T-helper 1 cell treated with Interleukin-12 subunit alpha and Interleukin-12 subunit beta and Interleukin-4 antibody, amounts not matched to agents 30 μg/mL and 1 μg/mL, for 36 hours (primary cell): ENCODE data around the gene HIVEP3.
A peak's percentile ranks its signal among the peaks of the same experiment; 100 is the strongest.

Experiments used
- H3K27ac Mint-ChIP-seq: one replicate; pipeline ENCODE4 v1.8.0; 2021; ENCODE audit warnings: mild to moderate bottlenecking, mixed read lengths
- H3K27me3 Mint-ChIP-seq: one replicate; pipeline ENCODE4 v1.8.0; 2021; ENCODE audit warnings: low read depth, mixed read lengths
- H3K36me3 Mint-ChIP-seq: one replicate; pipeline ENCODE4 v1.8.0; 2021; ENCODE audit warnings: low read depth, mixed read lengths
- H3K4me1 Mint-ChIP-seq: one replicate; pipeline ENCODE4 v1.8.0; 2021; ENCODE audit warnings: low read depth, mixed read lengths
- H3K4me3 Mint-ChIP-seq: one replicate; pipeline ENCODE4 v1.8.0; 2021; ENCODE audit warnings: mild to moderate bottlenecking, moderate library complexity, mixed read lengths
- H3K9me3 Mint-ChIP-seq: one replicate; pipeline ENCODE4 v1.8.0; 2021; ENCODE audit warnings: mixed read lengths

Gene HIVEP3

DNA sequence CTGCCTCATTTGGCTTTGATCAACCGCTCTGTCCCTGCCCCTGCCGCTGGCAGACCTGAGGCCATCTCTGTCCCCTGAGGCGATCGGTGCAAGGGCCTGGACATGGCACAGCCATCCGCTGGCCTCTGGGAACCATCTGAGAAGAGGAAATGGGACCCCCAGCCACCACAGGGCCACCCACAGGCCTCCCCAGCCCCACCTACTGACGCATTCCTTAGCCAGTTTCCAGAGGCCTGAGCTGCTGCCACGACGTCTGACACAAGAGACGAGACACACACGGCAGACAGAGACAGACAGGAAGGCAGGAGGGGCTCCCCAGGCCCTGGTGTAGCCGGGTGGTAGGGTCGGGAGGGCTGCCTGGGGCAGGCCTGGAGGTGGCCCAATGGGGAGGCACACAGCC, 397.0 kb downstream of the HIVEP3 start:
- Mint-ChIP-seq H3K4me3 (no peak overlapping the region), H3K27ac (no peak overlapping the region), H3K27me3 (no peaks in the 10 kb centered on the region), H3K4me1 (peaks cover under 1% of the 10 kb centered on the region), H3K9me3 (no peaks in the 10 kb centered on the region), H3K36me3 (peaks cover 29% of the 10 kb centered on the region)

DNA sequence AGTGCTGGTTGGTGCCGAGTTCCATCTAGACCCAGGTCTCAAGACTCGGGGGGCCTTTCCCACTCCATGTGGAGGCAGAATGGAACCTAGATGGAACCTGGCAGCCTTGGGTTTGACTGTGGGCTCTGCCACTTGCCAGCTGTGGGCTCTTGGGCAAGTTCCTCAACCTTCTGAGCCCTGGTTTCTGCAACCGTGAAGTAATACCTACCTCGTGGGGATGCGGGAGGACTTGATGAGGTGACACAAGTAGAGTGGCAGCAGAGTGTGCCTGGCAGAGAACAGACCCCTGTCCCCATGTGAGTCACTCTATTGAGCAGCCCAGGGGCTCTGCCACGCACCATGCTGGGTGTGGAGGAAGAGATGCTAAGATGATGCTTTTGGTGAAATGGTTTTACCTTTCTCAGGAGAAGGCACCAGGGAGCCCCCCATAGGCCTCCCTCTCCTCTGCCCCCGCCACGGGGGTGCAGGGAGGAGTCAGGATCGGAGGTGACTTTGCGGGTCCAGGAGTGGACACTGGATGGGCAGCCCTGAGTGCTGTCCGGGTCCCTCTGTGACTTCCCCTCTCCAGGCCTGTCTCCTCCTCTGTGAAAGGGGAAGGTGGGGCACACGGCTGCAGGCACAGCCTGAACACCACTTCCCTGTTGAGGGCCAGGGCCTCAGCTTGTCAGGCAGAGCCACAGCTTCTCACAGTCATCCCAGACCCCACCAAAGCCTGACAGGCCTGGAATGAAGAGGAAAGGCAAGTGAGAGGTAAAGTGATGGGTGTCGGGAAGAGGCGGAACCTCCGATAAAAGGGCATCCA, 397.6 kb downstream of the HIVEP3 start:
- Mint-ChIP-seq H3K4me1 (peaks cover 2% of the 10 kb centered on the region), H3K9me3 (no peaks in the 10 kb centered on the region), H3K36me3 (peaks cover 29% of the 10 kb centered on the region), H3K4me3 (no peak overlapping the region), H3K27me3 (no peaks in the 10 kb centered on the region), H3K27ac (no peak overlapping the region)

DNA sequence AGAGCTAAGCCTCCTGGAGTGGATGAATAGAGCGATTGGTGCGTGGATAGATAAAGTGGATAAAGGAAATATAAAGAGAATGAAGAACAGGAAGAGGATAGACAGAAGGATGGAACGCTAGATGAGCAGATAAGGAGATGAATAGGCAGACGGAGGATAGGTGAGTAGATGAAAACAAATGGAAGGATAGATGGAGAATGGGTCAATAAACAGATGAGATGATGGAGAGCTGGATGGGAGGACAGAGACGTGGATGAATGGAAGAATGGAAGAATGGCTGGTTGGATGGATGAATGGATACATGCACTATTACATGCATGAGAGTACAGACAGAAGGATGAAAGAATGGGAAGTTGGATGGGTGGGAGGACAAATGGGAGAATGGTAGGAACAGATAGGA, 399.1 kb downstream of the HIVEP3 start:
- Mint-ChIP-seq H3K4me3 (no peak overlapping the region), H3K9me3 (no peaks in the 10 kb centered on the region), H3K4me1 (peaks cover 2% of the 10 kb centered on the region), H3K27me3 (no peaks in the 10 kb centered on the region), H3K27ac (no peak overlapping the region), H3K36me3 (peaks cover 29% of the 10 kb centered on the region)

DNA sequence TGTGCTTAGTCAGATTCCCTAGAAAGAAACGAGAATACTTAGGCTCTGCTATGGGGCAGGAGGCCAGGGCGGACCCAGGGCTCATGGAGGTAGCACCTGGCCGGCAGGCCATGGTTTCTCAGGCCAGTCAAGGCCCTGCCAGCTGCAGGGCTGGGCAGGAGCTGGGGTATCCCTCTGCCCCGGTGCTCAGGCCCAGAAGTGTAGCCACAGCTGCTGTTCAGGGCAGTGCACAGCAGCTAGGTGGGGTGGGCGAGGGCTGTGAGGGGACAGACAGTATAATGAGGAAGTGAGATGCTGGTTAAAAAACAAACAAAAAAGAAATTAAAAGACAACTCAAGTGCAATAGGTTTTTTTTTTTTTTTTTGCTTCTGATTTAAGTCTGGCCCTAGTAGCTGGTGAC, 400.3 kb downstream of the HIVEP3 start:
- Mint-ChIP-seq H3K36me3 (peaks cover 27% of the 10 kb centered on the region), H3K27me3 (no peaks in the 10 kb centered on the region), H3K27ac (no peak overlapping the region), H3K4me3 (no peak overlapping the region), H3K4me1 (peaks cover 2% of the 10 kb centered on the region), H3K9me3 (no peaks in the 10 kb centered on the region)

DNA sequence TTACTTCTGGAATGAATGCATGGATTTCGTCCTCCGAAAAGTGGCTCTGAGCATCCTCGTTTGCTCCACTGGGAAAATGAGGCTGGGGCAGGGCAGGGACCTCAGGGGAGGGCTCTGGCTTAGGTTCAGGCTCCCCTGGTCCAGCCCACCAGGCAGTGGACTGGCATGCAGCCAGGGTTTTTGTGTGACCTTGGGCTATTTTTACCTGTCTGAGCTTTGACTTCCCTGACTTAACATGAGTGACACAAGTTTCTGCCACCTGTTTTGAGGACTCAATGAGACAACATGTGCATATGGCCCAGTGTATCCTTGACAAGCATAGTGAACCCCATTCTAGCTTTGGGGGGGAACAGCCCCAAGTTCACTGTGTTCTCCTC, 401.7 kb downstream of the HIVEP3 start:
- Mint-ChIP-seq H3K4me1 (peaks cover 2% of the 10 kb centered on the region), H3K36me3 (peaks cover 21% of the 10 kb centered on the region), H3K27ac (no peak overlapping the region), H3K9me3 (no peaks in the 10 kb centered on the region), H3K27me3 (no peaks in the 10 kb centered on the region), H3K4me3 (no peak overlapping the region)

DNA sequence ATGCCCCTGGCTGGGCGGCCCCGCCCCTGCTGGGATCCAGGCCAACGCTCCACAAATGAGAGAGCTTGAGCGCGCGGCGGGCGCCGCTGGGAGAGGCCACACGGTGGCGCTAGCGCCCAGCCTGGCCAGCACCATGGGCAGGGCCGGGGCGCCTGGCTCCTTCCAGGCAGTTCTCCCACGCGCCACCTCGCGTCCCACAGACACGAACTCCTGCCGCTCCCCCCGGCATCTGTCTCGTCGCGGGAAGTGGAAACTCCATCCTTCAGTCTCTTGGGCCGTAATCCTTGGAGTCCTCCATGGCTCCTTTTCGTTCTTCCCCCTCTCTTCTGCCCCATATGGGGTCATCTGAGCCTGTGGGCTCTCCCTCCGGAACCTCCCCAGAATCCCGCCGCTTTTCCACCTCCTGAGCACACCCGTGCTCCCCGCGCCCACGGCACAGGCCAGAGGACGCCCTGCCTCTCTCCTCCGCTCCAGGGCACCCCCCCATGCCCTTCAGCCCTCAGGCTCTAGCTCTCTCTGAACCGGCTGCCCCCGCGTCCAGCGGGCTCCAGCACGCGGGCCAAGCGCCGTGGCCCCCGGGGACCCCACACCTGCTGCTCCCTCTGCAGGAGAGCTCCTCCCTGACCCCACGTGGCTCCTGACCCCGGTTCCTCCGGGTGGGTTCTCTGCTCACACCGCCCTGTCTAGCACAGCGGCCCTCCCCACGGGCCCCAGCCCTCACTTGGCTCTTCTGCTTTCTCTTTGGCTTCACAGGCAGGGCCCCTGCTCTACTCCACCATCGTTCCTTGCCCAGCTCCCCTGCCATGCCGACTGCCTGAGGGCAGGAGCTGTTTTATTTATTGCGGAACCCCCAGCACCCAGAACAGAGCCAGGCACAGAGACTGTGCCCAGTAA, 402.3 kb downstream of the HIVEP3 start:
- Mint-ChIP-seq H3K27ac (peak overlapping the region; percentile 26), H3K4me1 (peaks cover 2% of the 10 kb centered on the region)

DNA sequence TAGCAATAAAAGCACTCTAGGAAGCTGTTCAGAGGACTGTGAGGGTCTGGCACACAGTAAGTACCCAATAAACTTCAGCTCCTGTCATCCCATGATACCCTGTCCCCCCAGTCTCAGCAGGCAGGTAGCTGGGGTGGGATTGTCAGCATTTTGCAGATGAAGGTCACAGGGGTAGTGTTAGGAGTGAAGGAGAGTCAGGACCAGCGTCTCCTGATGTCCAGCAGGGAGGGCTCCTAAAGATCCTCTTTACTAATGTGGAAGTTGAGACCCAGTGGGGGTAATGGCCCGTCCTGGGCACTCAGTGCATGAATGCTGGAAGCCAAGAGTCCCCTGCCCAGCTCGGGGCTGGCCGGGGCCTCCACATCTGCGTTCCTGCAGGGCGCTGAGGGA, 402.9 kb downstream of the HIVEP3 start:
- Mint-ChIP-seq H3K9me3 (no peaks in the 10 kb centered on the region), H3K4me3 (no peak overlapping the region), H3K27me3 (no peaks in the 10 kb centered on the region), H3K36me3 (peaks cover 25% of the 10 kb centered on the region), H3K27ac (no peak overlapping the region), H3K4me1 (peaks cover 2% of the 10 kb centered on the region)

More for the DNA sequence above, 402.3 kb downstream of the HIVEP3 start:
- Mint-ChIP-seq H3K9me3 (no peaks in the 10 kb centered on the region), H3K36me3 (peaks cover 25% of the 10 kb centered on the region), H3K27me3 (no peaks in the 10 kb centered on the region), H3K4me3 (no peak overlapping the region)

DNA sequence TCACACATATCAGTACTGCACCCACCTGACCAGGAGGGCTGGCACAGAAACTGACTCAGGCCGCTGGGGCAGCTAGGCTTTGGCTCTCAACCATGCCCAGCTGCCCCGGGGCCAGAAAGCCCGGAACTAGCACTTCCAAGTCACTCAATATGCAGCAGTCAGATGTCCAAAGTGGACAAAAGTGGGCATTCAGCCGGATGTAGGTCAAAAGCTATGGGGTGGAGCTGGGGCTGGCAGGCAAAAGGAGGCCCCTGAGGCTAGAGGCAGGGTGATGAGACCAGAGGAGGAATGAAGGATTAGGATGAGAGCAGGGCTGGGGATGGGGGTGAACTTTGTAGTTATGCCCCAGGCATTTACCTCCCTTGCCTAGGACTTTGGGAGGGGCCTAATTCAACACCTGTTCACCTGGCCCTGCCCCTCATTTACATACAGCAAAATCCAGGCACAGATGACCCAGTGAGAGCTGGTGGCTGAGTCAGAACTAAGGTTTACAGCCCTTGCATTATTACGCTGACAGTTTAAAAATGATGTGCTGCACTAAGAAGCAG, 403.5 kb downstream of the HIVEP3 start:
- Mint-ChIP-seq H3K4me3 (no peak overlapping the region), H3K27ac (no peak overlapping the region), H3K27me3 (no peaks in the 10 kb centered on the region), H3K9me3 (no peaks in the 10 kb centered on the region), H3K4me1 (peaks cover 2% of the 10 kb centered on the region), H3K36me3 (peaks cover 25% of the 10 kb centered on the region)

DNA sequence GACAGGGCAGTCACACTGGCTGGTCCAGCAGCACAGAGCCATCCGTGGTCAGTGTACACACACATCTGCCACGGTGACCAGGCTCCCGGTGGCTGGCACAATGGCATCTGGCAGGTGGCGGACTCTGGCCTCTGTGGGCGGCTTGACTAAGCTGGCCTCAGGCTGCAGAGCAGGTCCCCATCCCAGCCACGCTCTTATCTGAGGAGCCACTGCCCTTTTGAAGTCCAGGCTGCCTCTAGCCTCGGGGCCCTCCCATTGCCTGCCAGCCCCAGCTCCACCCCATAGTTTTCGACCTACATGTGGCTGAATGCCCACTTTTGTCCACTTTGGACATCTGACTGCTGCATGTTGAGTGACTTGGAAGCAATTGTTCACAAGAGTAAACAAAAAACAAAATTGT, 404.3 kb downstream of the HIVEP3 start:
- peaks cover 2% of the 10 kb centered on the region for H3K4me1 Mint-ChIP-seq
- no peak overlapping the region for H3K27ac Mint-ChIP-seq
- H3K27me3 Mint-ChIP-seq = no peaks in the 10 kb centered on the region
- no peaks in the 10 kb centered on the region for H3K9me3 Mint-ChIP-seq
- H3K36me3 Mint-ChIP-seq = peaks cover 24% of the 10 kb centered on the region
- H3K4me3 Mint-ChIP-seq = no peak overlapping the region

DNA sequence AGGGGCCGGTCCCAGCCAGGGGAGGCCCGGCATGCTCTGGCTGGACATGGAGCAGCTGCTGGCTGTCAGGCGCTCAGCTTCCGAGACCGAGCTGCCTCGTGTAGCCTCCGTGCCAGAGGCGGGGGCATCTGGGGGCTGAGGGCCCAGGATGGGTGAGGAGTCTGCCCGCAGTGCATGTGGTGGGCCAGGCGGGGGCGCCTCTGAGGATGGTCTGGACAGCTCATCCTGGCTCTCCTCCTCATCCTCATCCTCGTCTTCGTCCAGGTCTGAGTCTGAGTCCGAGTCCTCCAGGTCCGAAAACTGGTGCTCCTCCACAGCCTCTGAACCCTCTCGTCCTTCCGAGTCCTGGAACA, 405.4 kb downstream of the HIVEP3 start:
- Mint-ChIP-seq H3K27ac (no peak overlapping the region), H3K4me1 (peaks cover 2% of the 10 kb centered on the region), H3K4me3 (no peak overlapping the region), H3K36me3 (peaks cover 26% of the 10 kb centered on the region), H3K9me3 (no peaks in the 10 kb centered on the region), H3K27me3 (no peaks in the 10 kb centered on the region)

DNA sequence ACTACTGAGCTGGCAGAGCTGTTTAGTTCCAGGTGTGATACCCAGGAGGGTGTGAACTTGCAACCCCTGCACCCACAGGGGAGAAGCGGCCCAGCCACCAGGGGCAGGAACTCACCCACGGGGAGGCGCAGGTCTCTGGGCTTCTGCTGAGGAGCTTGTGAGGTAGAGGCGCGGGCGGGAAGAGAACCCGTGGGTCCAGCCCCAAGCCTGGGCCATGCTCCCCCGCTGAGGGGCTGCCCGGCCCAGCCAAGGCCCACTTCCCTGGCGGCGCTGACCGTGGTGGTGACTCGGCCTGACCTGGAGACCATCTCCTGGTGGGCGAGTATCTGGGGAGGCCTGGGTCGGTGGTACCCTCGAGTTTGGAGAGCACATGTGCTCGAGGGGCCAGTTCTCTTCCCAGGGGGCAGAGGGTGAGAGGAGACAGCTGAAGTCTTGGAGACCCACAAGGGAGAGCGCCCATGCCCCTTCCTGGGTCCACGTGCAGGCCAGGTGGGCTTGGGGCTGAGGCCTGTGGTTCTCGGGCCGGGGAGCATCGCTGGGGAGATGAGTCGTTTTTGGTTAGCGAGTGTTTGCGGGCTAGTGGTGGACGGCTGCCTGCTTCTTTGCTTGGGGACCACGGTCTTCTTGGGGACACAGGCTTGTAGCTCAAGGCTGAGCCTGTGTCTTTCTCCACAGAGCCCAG, 405.9 kb downstream of the HIVEP3 start:
- Mint-ChIP-seq H3K27ac (no peak overlapping the region), H3K36me3 (peaks cover 22% of the 10 kb centered on the region), H3K4me1 (peaks cover 2% of the 10 kb centered on the region)

DNA sequence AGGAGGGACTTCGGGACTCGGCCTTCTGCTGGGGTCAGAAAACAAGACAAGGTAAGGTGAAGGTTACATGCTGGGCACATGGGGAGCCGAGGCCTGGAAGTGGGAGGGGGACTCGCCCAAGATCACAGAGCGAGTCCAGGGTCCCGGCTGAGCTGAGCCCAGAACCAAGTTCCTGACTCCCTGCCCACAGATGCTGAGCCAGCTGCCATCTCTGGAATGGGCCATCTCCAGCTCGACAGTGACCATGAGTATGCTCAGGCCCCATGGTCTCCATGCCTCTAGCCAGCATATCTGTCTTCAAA, 407.5 kb downstream of the HIVEP3 start:
- Mint-ChIP-seq H3K27me3 (no peaks in the 10 kb centered on the region), H3K36me3 (peaks cover 18% of the 10 kb centered on the region), H3K27ac (no peak overlapping the region), H3K4me3 (no peak overlapping the region), H3K4me1 (no peaks in the 10 kb centered on the region), H3K9me3 (no peaks in the 10 kb centered on the region)

More for the DNA sequence above, 405.9 kb downstream of the HIVEP3 start:
- Mint-ChIP-seq H3K4me3 (no peak overlapping the region), H3K27me3 (no peaks in the 10 kb centered on the region), H3K9me3 (no peaks in the 10 kb centered on the region)

DNA sequence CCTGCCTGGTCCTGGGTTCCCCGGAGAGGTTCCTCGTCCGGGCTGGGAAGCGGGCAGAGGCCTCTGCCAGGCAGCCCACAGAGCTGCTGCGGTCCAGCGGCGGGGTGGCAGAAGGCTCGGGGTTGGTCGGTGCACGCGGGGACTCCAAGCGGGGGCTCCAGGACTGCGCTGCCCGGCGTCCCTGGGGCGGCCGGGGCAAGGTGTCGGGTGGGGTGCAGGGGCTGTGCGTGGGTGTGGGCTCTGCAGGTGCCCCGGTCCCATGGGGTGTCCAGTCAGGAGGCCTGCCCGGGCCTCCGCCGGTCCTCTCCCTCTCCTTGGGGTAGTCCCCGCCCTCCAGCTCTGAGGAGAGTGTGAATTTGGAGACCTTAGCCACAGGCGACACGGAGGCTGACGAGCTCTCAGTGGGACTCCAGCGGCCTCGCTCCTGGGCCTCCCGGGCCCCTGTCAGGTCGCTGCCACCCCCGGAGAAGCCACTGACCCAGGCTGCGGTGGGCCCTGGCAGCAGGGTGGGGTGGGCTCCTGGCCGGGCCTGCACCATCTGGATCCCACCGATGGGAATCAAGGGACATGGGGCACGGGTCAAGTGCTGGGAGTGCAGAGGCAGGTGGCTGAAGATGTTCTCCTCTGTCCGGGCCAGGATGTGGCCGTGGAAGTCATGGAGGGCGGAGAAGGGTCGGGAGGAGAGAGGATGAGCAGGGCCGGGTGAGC, 408.0 kb downstream of the HIVEP3 start:
- Mint-ChIP-seq H3K4me1 (no peaks in the 10 kb centered on the region), H3K9me3 (no peaks in the 10 kb centered on the region), H3K36me3 (peaks cover 18% of the 10 kb centered on the region), H3K4me3 (no peak overlapping the region), H3K27me3 (no peaks in the 10 kb centered on the region), H3K27ac (no peak overlapping the region)

DNA sequence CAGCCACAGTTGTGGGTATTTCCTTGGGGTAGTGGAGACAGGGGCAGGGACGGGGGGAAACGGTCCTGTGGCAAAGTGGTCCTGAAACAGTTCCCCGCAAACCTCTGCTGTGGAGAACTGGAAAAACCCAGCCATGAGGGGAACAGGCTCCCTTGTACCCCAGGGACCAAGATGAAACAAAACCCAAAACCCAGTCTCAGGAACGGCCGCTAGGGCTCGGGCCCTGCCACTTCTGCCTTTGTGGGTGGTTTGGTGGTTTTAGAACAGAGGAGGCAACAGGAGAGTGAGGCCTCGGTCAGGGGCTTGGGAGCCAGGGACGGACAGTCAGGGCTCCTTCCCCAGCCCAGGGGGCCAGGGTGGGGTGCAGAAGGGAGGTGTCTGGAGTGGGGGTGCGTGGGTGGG, 409.5 kb downstream of the HIVEP3 start:
- Mint-ChIP-seq H3K4me3 (no peak overlapping the region), H3K4me1 (peaks cover 9% of the 10 kb centered on the region), H3K36me3 (peaks cover 19% of the 10 kb centered on the region), H3K27me3 (no peaks in the 10 kb centered on the region), H3K9me3 (no peaks in the 10 kb centered on the region), H3K27ac (no peak overlapping the region)
